Glomerular visceral epithelial cell (primary cell): Measurements from ENCODE around the gene PREX1.
"Not testable (repeated sequence)": the region's sequence is repeated elsewhere in the genome, so short reads cannot be mapped to it uniquely, and the experiment has no call there.

Experiments used
- DNase-seq: peaks from one replicate; pipeline ENCODE4 v3.0.0-alpha.2; 2016; ENCODE audit errors: extremely low spot score

The PREX1 gene

DNA sequence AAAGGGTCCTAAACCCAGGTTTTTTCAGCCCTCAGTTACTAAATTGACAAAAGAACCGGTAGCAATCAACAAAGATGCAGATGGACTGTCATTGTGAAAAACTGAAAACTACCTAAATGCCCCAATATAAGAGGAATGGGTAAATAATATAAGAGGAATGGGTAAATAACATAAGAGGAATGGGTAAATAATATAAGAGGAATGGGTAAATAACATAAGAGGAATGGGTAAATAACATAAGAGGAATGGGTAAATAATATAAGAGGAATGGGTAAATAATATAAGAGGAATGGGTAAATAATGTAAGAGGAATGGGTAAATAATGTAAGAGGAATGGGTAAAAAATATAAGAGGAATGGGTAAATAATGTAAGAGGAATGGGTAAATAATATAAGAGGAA, 15.7 kb downstream of the PREX1 start:
- DNase-seq, result not testable (repeated sequence)

- DNase-seq, result no peak
These were observed 18.1 kb downstream of the PREX1 start for GRCh38 chr20:48809673-48810072.

GRCh38 chr20:48808382-48809034, 19.3 kb downstream of the PREX1 start:
- DNase-seq, result no peak

GRCh38 chr20:48807586-48808381, 20.0 kb downstream of the PREX1 start:
- DNase-seq, result no peak

DNA sequence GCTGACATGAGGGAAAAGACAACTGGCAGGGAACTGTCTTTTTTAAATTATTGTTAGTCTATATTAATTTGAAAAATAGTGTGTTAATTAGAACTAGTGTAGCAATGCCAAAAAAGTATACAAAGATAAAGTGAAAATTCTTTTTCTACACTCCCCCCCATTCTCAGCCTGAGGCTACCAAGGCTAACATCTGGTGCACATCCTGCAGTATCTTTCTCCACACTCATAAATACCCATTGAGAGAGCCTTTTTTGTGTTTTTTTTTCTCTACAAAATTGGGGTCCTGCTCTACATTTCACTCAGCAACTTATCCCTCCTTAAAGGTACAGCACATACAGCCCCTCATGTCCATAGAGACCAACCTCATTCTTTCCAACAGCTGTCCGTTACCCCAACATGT, 20.7 kb downstream of the PREX1 start:
- no peak for DNase-seq

DNA sequence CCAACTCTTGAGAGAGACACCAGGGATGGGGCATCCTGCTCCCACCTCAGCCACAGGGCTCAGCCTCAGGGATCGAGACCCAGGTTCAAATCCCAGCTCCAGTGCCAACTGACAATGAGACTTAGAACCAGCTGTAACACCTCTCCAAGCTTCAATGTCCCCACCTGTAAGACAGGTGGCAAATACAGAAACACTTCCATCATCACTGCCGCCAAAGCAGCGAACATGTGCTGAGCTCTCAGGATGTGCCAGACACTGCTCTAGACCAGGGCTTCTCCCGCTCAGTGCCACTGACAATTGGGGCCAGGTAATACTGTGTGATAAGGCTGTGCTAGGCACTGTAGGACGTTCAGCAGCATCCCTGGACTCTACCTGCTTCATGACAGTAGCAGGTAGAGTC, 22.1 kb downstream of the PREX1 start:
- no peak for DNase-seq

- no peak for DNase-seq
These were observed 22.5 kb downstream of the PREX1 start for GRCh38 chr20:48805286-48805685.

GRCh38 chr20:48804300-48804980, 23.4 kb downstream of the PREX1 start:
- no peak for DNase-seq

DNA sequence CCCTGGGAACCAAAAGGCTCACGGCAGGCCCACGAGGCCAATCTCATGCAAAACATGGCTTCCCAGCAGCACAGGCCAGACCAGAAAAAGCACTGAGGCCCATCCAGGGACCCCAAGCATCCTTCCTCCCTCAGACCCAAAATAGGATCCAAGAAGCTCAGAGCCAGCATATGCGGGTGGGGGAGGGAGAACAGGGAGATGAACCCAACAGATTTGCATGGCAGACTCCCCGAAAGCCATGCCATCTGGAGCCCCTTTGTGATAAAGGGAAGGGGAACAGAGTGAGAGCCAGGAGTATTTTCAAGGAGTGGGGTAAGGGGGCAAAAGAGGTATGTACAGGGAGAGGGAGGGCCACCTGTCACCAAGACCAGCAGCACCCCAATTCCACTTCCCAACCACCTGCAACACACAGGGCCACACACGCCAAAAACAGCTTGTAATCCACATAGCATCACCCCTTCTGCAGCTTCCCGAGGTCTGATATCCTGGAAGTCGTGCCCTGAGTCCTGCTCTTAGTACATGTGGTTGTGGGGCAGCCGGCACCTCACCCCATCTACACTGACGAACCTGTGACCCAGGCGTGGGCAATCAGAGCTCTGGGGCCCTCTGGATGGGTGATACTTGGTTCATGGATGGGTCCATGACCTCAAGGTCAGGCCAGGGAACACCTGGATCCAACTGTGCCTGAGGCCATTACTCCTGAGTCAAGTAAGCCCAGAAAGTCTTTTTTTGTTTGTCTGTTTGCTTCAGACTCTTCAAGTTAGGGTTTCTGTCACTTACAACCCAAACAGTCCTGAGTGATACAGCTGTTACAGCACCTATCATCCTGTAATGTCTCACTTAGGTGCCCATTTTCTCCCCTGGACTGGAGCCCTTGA, 24.4 kb downstream of the PREX1 start:
- DNase-seq, result no peak

DNA sequence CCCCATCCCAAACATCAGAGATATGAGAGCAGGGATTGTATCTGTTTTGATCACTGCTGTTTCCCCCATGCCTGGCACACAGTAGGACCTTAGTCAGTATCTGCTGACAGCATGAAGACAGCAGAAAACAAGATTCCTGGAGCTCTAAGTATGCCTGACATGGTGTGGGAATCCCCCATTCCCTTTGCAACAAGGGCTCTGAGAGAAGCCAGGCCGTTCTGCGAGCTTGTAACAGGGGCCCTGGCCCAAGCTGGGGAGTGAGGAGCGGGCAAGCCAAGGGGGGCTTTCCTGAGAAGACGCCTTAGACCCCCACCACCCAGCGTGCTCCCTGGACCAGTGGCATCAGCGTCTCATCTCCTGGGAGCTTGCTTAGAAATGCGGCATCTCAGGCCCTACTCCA, 25.2 kb downstream of the PREX1 start:
- DNase-seq, result no peak

- DNase-seq, result no peak
These were observed 25.6 kb downstream of the PREX1 start for GRCh38 chr20:48802216-48802615.

- DNase-seq, result no peak
These were observed 26.6 kb downstream of the PREX1 start for GRCh38 chr20:48801197-48801596.

DNA sequence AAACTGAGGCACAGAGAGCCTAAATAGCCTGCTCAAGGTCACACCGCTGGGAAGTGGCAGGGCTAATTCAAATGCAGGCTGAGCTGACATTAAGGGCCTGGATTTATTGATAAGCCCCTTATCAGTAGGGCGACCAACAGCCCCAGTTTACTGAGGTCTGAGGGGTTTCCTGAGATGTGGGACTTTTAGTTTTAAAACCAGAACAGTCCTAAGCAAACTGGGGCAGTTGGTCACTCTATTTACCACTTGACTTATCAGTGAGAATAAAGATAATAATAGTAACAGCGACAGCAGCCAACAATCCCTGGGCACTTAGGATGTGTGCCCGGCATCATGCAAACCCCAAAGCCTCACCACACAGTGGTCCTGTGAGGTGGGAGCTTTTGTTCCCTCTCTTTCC, 27.6 kb downstream of the PREX1 start:
- DNase-seq, result no peak

DNA sequence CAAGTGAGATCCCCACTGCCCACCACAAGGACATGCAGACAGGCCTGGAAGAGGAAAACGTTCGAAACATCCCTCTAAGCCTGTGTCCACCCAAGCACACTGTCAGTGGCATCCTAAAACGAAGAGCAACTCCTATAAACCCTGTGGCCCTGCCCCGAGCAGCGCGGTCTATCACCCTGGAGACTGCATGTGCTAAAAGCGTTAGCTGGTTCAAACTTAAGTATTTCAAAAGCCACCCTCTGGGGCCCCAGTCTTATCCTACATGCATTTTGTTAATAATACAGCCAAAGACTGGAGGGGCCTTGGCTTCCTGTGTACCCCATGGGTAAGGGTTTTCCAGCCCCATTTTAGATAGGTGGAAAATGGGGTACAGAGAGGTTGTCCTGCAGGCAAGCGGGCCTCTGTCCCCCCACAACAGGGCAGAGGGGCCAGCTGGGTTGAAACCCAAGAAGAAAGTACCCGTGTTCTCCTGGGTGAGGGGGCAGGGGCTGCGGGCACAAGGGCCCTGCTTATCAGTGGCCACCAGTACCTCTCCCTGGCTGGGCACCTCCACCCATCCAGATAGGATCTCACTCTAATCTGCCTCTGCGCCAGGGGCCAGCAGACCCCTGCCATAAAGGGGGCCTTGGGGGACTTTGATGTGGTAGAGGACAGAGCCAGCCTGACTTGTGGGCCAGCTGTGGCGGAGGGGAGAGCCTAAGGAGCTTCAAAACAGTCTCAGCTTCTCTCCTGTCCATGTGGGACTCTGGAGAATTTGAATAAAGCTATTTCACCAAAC, 28.3 kb downstream of the PREX1 start:
- DNase-seq, result no peak

DNA sequence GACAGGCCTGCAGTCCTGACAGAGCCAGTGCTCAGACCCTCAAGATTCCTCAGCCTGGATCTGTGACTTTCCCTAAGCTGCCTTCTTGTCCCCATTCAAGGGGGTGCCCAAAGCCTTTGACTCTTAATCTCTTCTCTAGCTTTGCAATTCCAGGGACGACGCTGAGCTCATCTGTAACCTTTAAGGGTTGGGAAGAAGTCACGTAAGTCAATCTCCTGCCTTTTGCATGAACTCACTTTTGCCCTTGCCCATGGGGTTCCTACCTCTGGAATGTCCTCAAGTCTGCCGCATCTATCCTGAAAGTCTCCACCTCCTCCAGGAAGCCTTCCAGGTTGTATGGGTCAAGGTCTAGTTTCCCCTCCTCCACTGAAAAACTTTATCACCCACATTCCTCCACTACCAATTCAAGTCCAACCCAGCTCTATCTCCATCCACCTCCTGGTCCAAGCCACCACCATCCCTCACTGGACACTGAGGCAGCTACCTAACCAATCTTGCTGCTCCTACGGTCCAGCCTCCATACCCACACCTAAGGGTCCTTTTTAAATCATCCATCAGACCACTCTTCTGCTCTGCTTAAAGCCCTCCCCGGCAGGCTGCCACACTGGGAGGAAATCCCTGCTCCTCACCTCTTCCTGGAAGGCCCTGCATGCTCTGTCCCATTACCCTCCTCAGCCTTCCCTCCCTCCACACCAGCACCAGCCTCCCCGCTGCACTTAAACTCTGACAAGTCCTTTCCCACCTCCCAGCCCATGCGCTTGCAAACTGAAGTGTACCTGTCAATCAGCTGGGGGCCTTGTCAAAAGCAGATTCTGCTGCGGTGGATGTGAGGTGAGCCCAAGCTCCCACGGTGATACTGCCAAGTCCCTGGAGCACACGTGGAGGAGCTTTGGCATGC, 29.7 kb downstream of the PREX1 start:
- no peak for DNase-seq

DNA sequence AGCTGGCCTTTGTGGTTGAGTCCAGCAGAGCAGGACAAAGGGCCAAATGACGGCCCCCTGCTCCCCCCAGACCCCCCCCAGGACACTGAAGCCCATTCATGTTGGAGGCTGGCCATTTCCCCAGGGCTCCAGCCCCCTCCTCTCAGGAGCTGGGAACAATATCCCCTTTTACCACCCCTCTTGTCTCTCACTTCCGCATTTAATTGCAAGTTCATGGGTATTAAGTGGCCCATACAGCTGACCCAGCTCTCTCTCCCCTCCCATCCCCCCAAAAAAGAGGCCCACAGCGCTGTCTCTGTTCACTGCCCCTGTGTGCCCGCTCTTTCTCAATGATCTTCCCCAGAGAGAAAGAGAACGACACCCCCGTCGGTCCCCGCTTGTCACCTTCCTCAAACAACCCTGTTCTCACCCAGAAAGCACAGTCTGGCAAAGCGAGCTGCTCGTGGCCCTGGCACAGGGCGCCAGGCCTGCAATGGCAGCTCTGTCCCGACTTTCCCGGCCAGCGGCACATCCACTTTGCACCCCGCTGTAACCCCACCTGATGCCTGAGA, 30.4 kb downstream of the PREX1 start:
- DNase-seq, result no peak

GRCh38 chr20:48795732-48796131, 32.1 kb downstream of the PREX1 start:
- no peak for DNase-seq

GRCh38 chr20:48794816-48795457, 32.9 kb downstream of the PREX1 start:
- no peak for DNase-seq

DNA sequence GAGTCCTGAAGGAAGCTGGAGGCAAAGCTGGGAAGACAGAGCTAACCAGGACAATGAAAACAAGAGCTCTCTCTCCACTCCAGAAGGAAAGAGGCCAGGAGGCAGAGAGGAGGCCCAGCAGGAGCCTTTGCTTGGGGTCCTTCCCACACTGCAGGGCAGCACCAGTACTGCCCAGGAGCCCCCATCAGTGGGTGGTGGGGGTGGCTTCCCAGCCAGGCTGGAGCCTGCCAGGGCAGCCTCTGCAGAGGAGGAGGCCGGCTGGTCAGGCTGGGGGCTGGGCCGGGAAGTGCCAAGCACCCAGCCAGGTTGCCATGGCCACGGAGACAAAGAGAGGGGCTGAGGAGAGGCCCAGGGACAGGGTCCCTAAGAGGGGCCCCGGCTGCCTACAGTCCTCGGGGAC, 33.4 kb downstream of the PREX1 start:
- no peak for DNase-seq
